Lung (tissue), 12 donors: ENCODE results near the gene UBE2E3. TPM values are rescaled to one million over a fixed set of nuclear protein-coding genes. Genes with fewer than 3 reads are reported as not detected.

ENCODE experiments used
- ATAC-seq: fragments of 200-7000 bp; cut with Tn5 transposase; one replicate; pipeline ENCODE4 v1.9.1; 2020; ENCODE audit warnings: moderate number of reproducible peaks; ENCODE audit not compliant: insufficient read depth, low FRiP score
- DNase-seq, 3 donors: peaks; one replicate each; pipeline ENCODE4 v3.0.0-alpha.2; 2013 to 2017
- H3K27ac ChIP-seq, 2 donors: one replicate each; pipeline ENCODE4 v1.5.1; 2013; ENCODE audit warnings: mild to moderate bottlenecking in 2 of 2, moderate library complexity in 2 of 2, control low read depth in 1 of 2, inconsistent platforms in 1 of 2, low read depth in 1 of 2, low read length in 1 of 2
- H3K27me3 ChIP-seq, 3 donors: one replicate each; pipeline ENCODE4 v1.5.1; 2013; ENCODE audit warnings: low read length in 2 of 3; ENCODE audit not compliant: control insufficient read depth in 3 of 3, insufficient read depth in 3 of 3
- H3K36me3 ChIP-seq, 4 donors: one replicate each; pipeline ENCODE4 v1.5.1; 2013; ENCODE audit warnings: low read length in 4 of 4, mild to moderate bottlenecking in 1 of 4, moderate library complexity in 1 of 4; ENCODE audit not compliant: control insufficient read depth in 4 of 4, insufficient read depth in 4 of 4
- H3K4me1 ChIP-seq, 5 donors: one replicate each; pipeline ENCODE4 v1.5.1; 2013; ENCODE audit warnings: low read length in 5 of 5, mild to moderate bottlenecking in 2 of 5, moderate library complexity in 1 of 5; ENCODE audit not compliant: control insufficient read depth in 5 of 5, insufficient read depth in 5 of 5
- H3K4me3 ChIP-seq: one replicate; pipeline ENCODE4 v1.5.1; 2013; ENCODE audit warnings: mild to moderate bottlenecking, control low read depth, moderate library complexity
- H3K9ac ChIP-seq, 2 donors: one replicate each; pipeline ENCODE4 v1.5.1; 2013; ENCODE audit warnings: low read length in 2 of 2, control low read depth in 1 of 2; ENCODE audit not compliant: insufficient read depth in 1 of 2
- H3K9me3 ChIP-seq, 4 donors: one replicate each; pipeline ENCODE4 v1.5.1; 2013; ENCODE audit warnings: low read length in 3 of 4, mild to moderate bottlenecking in 1 of 4, moderate library complexity in 1 of 4; ENCODE audit not compliant: control insufficient read depth in 4 of 4, insufficient read depth in 3 of 4
- CTCF ChIP-seq: IDR thresholded peaks from 2 replicates; pipeline ENCODE4 v1.5.1; 2012; ENCODE audit warnings: mild to moderate bottlenecking; ENCODE audit errors: control extremely low read depth, extremely low read depth
- WGBS, 2 donors: extraction: QIAGEN DNeasy Blood & Tissue Kit; methylation state at CpG; one replicate each; pipeline ENCODE4 v1.1.7; 2013; 5-methylcytosine and 5-hydroxymethylcytosine counted together
- polyA plus RNA-seq, 2 donors: library from polyadenylated mRNA; stranded (reverse); fragments of 200-250 nt; gene quantifications; one replicate each; pipeline ENCODE4 v1.2.1, GENCODE V29; 2013
- total RNA-seq, 2 donors: library from RNA; depleted of rRNA in 1 of 2; stranded (reverse); fragments of >200 nt in 1 of 2; gene quantifications; one replicate each; pipeline ENCODE4 v1.2.1, GENCODE V29; 2014 to 2021
- donor health status: control.
- donor health status: control.
- donor health status: Bipolar disorder and iron deficiency.
- donor health status: healthy.
- donor health status: DM: yes; HTN: yes; CAD: no.

The UBE2E3 gene
- total and polyA plus RNA-seq, 4 donors: 36.4 to 103 (median 42.9) TPM

GRCh38 chr2:181005326-181005655 lies 24.9 kb downstream of the UBE2E3 start:
- H3K36me3 ChIP-seq: no peaks in the 10 kb centered on the region
- H3K27ac ChIP-seq: no peak overlapping the region
- DNase-seq: no peak
- peaks cover 0 to 14% (median 7%) of the 10 kb centered on the region in 5 donors for H3K4me1 ChIP-seq
- H3K27me3 ChIP-seq: no peaks in the 10 kb centered on the region
- no peak overlapping the region for H3K4me3 ChIP-seq
- ATAC-seq: no peak
- no peaks in the 10 kb centered on the region for H3K9me3 ChIP-seq
- no peak overlapping the region for H3K9ac ChIP-seq
- no peak for TF ChIP-seq CTCF

GRCh38 chr2:181005809-181006208 lies 25.4 kb downstream of the UBE2E3 start:
- Histone ChIP-seq H3K27me3 (no peaks in the 10 kb centered on the region), H3K4me3 (no peak overlapping the region), H3K27ac (no peak overlapping the region), H3K4me1 (peaks cover 0 to 18% (median 9%) of the 10 kb centered on the region in 5 donors), H3K36me3 (no peaks in the 10 kb centered on the region), H3K9ac (no peak overlapping the region), H3K9me3 (no peaks in the 10 kb centered on the region)
- no peak for TF ChIP-seq CTCF
- no peak for ATAC-seq
- WGBS, 2 donors: 78 to 91% methylated on average over 1 of the region's 1 CpG
- DNase-seq: no peak

- ATAC-seq: no peak
- Histone ChIP-seq H3K9me3 (no peaks in the 10 kb centered on the region), H3K4me3 (no peak overlapping the region), H3K27ac (no peak overlapping the region), H3K4me1 (peaks cover 0 to 23% (median 10%) of the 10 kb centered on the region in 5 donors), H3K9ac (no peak overlapping the region), H3K36me3 (no peaks in the 10 kb centered on the region), H3K27me3 (no peaks in the 10 kb centered on the region)
- WGBS, 2 donors: 77 to 87% methylated on average over 4 of the region's 4 CpGs
- DNase-seq: no peak
- TF ChIP-seq CTCF: no peak
Observed at GRCh38 chr2:181007086-181007837, 26.9 kb downstream of the UBE2E3 start.

- no peak for TF ChIP-seq CTCF
- H3K4me3 ChIP-seq: no peak overlapping the region
- no peak overlapping the region for H3K27ac ChIP-seq
- H3K36me3 ChIP-seq: no peaks in the 10 kb centered on the region
- no peak overlapping the region for H3K9ac ChIP-seq
- peaks cover 0 to 25% (median 10%) of the 10 kb centered on the region in 5 donors for H3K4me1 ChIP-seq
- DNase-seq (peak in 1 of 3 donors; percentile 16), ATAC-seq (no peak)
- H3K9me3 ChIP-seq: no peaks in the 10 kb centered on the region
- 66 to 84% methylated on average over 3 of the region's 3 CpGs for WGBS, 2 donors
- H3K27me3 ChIP-seq: no peaks in the 10 kb centered on the region
Observed at GRCh38 chr2:181008407-181008806, 28.0 kb downstream of the UBE2E3 start.
